HG03571 (cell line): Measurements from ENCODE around the gene MRPL21.

Experiments
- ATAC-seq: cut with Tn5 transposase; IDR thresholded peaks from one replicate; pipeline ENCODE4 v1.9.1; 2021; ENCODE audit not compliant: unreplicated experiment

The MRPL21 gene

DNA sequence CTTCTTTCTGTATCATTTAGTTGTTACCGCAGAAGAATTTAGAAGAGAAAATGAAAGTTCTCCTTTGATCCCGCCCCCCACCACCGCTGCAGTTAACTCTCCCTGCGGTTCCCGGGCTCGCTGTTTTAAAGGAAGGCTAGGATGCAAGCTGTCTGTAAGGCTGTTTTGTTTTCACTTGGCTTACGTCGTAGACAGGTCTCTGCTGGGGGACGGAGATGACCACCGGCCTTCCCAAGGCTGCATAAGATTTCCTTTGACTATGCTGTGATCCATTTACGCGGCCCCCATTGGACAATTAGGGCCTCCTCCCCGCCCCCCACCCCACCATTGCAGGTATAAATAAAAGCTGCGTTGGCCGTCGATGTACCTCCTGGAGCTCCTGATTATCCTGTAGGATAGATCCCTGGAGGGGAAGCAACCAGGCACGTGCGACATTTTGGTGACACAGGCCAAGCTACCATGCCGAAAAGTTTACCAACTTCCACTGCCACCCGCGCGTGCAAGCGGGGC is 60.5 kb downstream of the MRPL21 start:
- no peak for ATAC-seq

DNA sequence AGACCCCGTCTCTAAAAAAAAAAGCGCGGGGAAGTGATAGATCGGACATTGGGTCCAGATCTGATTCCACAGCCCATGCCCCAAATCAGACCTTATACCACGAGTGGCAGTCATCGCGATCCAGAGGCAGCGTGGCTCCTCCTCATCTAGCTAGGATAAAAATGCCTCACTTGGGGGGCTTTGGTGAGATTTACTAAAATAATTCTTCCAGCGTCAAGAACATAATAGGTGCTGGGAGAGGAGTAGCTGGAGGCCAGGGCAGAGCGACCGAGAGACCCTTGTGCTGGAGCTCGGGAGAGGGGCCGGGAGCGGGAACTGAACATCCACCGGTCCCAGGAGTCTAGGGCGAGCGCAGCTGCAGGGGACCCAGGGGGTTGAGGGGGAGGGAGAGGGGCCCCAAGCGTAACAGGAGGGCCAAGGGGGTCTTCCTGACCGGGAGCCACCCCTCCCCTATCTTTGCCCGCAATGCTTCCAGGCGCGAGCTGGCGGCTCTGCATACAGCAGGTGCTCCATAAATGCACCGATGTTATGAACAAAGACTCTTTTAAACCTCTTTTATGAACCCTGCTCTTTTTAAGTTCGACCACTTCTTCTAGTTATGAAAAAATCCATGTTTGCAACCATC is 61.1 kb downstream of the MRPL21 start:
- no peak for ATAC-seq

DNA sequence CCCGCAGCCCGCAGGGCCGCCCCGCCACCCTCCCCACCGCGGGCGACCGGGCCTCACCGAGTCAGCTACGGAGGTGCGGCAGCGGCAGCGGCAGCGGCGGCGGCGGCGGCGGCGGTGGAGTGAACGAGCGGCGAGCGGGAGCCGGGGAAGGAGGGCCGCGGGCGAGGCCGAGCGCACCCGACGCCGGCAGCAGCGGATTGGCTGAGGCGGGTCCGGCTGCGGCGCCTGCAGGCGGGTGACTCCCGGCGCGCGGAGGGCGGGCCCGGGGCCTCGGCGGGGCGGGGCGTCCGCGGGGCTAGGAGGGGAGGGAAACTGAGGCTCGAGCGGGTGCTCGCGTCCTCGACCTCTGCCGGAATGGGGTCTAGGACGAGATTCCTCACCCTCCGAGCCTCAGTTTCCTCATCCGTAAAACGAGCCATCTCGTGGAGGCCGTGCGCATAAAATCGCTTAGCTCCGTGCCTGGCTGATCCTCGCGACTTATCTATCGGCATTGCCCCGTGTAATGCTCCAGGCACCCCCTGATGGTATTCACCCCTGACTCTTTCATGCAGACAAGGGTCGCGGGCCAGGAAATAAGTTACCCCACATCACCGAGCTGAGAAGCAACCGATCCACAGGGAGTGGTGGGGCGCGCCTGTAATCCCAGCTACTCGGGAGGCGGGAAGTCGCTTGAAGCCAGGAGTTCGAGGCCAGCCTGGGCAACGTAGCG is 61.8 kb downstream of the MRPL21 start, which contains the start of gene CPT1A:
TSS of gene CPT1A (minus strand) at position 199 of the 709 bp plus-strand sequence. CDS start 26,442 bp downstream, outside the sequence.
- ATAC-seq: no peak
